AG10803 (cell line): ENCODE measurements around the gene SUSD1.

ENCODE experiments used
- DNase-seq: peaks from one replicate; pipeline ENCODE4 v3.0.0; 2010; ENCODE audit warnings: low read depth
- H3K4me3 ChIP-seq: 2 replicates; pipeline ENCODE4 v1.5.1; 2011; ENCODE audit warnings: mild to moderate bottlenecking, low read length, control low read depth
- TF ChIP-seq, protein P1 (sequence below): conservative IDR thresholded peaks from 2 replicates; pipeline ENCODE4 v1.5.1; 2011; ENCODE audit warnings: mild to moderate bottlenecking, low read length, control low read depth, inconsistent platforms

The SUSD1 gene

GRCh38 chr9:112174965-112175795 lies at the start of gene SUSD1:
Gene SUSD1 (minus strand): TSS chr9:112175297. CDS start chr9:112175235, 62 bp downstream.
- H3K4me3 ChIP-seq, result peak within 1 kb of the TSS; percentile 34
- DNase-seq, result no peak
- TF ChIP-seq, protein P1, sequence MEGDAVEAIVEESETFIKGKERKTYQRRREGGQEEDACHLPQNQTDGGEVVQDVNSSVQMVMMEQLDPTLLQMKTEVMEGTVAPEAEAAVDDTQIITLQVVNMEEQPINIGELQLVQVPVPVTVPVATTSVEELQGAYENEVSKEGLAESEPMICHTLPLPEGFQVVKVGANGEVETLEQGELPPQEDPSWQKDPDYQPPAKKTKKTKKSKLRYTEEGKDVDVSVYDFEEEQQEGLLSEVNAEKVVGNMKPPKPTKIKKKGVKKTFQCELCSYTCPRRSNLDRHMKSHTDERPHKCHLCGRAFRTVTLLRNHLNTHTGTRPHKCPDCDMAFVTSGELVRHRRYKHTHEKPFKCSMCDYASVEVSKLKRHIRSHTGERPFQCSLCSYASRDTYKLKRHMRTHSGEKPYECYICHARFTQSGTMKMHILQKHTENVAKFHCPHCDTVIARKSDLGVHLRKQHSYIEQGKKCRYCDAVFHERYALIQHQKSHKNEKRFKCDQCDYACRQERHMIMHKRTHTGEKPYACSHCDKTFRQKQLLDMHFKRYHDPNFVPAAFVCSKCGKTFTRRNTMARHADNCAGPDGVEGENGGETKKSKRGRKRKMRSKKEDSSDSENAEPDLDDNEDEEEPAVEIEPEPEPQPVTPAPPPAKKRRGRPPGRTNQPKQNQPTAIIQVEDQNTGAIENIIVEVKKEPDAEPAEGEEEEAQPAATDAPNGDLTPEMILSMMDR, result no peak

DNA sequence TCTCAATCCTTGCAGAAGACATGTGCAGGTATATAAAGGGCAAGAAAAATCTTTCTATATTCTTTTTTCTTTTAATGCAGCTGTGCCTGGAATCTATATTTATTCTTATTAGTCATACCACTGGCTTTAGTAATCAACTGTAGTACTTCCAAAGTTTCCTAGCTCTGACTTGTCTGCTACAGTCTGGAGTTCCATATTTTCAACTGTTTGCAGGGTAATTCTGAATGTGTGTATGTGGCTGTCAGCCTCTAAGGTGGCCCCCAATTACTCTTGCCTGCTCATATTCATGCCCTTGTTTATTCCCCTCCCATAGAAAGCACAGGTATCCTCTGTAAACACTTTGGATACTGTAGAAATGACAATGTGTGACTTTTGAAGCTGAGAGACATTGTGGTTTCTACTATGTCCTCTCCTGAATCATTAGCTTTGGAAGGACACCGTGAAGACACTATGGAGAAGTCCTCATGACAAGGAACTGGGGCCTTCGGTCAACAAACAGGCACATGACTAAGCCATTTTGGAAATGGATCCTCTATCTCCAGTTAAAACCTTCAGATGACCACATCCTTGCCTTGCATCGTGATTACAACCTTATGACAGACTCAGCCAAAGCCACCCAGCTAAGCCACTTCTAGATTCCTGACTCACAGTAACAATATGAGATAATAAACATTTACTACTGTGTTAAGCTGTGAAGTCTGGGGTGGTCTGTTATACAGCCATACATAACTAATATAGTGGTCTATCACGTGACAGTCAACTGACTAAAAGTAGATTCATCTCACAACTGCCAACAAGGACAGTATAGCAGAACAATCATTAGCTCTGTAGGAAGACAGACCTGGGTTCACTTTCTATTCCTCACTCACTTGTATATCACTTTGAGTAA lies 49.5 kb upstream of the SUSD1 start:
- TF ChIP-seq, protein P1, result no peak
- DNase-seq, result peak; percentile 59
- H3K4me3 ChIP-seq, result no peak overlapping the region

GRCh38 chr9:112218908-112219307 lies 43.8 kb upstream of the SUSD1 start:
- TF ChIP-seq, protein P1, result no peak
- no peak overlapping the region for H3K4me3 ChIP-seq
- no peak for DNase-seq

DNA sequence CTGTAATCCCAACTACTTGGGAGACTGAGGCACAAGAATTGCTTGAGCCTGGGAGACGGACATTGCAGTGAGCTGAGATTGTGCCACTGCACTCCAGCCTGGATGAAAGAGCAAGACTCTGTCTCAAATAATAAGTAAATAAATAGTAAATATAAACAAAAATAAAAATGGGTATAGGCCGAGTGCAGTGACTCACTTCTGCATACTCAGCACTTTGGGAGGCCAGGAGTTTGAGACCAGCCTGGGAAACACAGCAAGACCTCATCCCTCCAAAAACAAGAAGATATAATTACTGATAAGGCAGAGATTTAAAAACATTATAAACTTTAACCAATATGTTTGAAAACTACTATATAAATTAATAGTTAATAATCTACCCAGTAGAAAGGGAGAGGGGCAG lies 37.8 kb upstream of the SUSD1 start:
- TF ChIP-seq, protein P1, result no peak
- no peak overlapping the region for H3K4me3 ChIP-seq
- no peak for DNase-seq

GRCh38 chr9:112207451-112207850 lies 32.4 kb upstream of the SUSD1 start:
- no peak overlapping the region for H3K4me3 ChIP-seq
- TF ChIP-seq, protein P1, result no peak
- DNase-seq, result no peak

DNA sequence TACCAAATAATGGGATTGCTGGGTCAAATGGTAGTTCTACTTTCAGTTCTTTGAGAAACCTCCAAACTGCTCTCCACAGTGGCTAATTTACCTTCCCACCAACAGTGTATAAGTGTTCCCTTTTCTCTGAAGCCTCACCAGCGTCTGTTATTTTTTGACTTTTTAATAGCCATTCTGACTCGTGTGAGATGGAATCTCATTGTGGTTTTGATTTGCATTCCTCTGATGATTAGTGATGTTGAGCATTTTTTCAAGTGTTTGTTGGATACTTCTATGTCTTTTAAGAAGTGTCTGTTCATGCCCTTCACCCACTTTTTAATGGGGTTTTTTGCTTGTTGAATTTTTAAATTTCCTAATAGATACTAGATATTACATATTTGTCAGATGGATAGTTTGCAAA lies 28.4 kb upstream of the SUSD1 start:
- peak; percentile 72 for DNase-seq
- no peak overlapping the region for H3K4me3 ChIP-seq
- TF ChIP-seq, protein P1, result no peak
